GM10248 (cell line): ENCODE measurements around the gene RPH3AL.
"Not testable (repeated sequence)": the region's sequence is repeated elsewhere in the genome, so short reads cannot be mapped to it uniquely, and the experiment has no call there.

Experiments
- CTCF ChIA-PET: fragments of 300-600 bp; sonication (Branson Sonifier 250); formaldehyde crosslinking; extraction: SDS; loops from one replicate; lab custom pipeline; 2021; ENCODE audit warnings: antibody characterized with exemption; lab: Yijun Ruan, JAX
- POLR2A ChIA-PET: fragments of 350-650 bp; sonication (Branson Sonifier 250); formaldehyde crosslinking; extraction: SDS; loops from one replicate; lab custom pipeline; 2020; ENCODE audit warnings: antibody characterized with exemption; lab: Yijun Ruan, JAX
- DNase-seq: peaks from one replicate; pipeline ENCODE4 v3.0.0; 2012; ENCODE audit errors: extremely low spot score
- CTCF ChIP-seq: IDR thresholded peaks from 2 replicates; pipeline ENCODE4 v1.5.1; 2012; ENCODE audit warnings: mild to moderate bottlenecking, low read depth; ENCODE audit errors: extremely low read depth, missing control alignments, control extremely low read depth

The RPH3AL gene

GRCh38 chr17:199191-199604 lies 153.4 kb downstream of the RPH3AL start:
- DNase-seq, result no peak
- TF ChIP-seq CTCF, result no peak
- ChIA-PET CTCF (interaction anchor here (1.7 kb wide), 1 partner anchor 34 kb away, joined by 4 read pairs; no protein-coding TSS in a partner anchor), POLR2A (no interaction called here)

- DNase-seq, POLR2A ChIA-PET, CTCF ChIA-PET: not testable (repeated sequence)
These were observed 154.4 kb downstream of the RPH3AL start for GRCh38 chr17:198225-198624.

GRCh38 chr17:197352-197751 lies 155.3 kb downstream of the RPH3AL start:
- no peak for DNase-seq
- ChIA-PET CTCF (no interaction called here), POLR2A (no interaction called here)
- no peak for TF ChIP-seq CTCF

GRCh38 chr17:194828-195602 lies 157.6 kb downstream of the RPH3AL start:
- ChIA-PET POLR2A (no interaction called here), CTCF (no interaction called here)
- TF ChIP-seq CTCF, result no peak
- DNase-seq, result no peak

- CTCF ChIA-PET, result no interaction called here
- no peak for TF ChIP-seq CTCF
- no peak for DNase-seq
- POLR2A ChIA-PET, result interaction anchor here (0.7 kb wide), 1 partner anchor 8 kb away, joined by 3 read pairs; no protein-coding TSS in a partner anchor
These were observed 158.5 kb downstream of the RPH3AL start for GRCh38 chr17:193841-194806.

- ChIA-PET CTCF (no interaction called here), POLR2A (interaction anchor here (0.7 kb wide), 1 partner anchor 9 kb away, joined by 3 read pairs; no protein-coding TSS in a partner anchor)
- no peak for DNase-seq
- TF ChIP-seq CTCF, result no peak
These were observed 159.2 kb downstream of the RPH3AL start for GRCh38 chr17:193426-193810.
